NAMALWA (cell line): ENCODE results near the gene RAP1A.

ENCODE experiments used
- DNase-seq: peaks from one replicate; pipeline ENCODE4 v3.0.0-alpha.2; 2015; ENCODE audit warnings: low spot score

The RAP1A gene

DNA sequence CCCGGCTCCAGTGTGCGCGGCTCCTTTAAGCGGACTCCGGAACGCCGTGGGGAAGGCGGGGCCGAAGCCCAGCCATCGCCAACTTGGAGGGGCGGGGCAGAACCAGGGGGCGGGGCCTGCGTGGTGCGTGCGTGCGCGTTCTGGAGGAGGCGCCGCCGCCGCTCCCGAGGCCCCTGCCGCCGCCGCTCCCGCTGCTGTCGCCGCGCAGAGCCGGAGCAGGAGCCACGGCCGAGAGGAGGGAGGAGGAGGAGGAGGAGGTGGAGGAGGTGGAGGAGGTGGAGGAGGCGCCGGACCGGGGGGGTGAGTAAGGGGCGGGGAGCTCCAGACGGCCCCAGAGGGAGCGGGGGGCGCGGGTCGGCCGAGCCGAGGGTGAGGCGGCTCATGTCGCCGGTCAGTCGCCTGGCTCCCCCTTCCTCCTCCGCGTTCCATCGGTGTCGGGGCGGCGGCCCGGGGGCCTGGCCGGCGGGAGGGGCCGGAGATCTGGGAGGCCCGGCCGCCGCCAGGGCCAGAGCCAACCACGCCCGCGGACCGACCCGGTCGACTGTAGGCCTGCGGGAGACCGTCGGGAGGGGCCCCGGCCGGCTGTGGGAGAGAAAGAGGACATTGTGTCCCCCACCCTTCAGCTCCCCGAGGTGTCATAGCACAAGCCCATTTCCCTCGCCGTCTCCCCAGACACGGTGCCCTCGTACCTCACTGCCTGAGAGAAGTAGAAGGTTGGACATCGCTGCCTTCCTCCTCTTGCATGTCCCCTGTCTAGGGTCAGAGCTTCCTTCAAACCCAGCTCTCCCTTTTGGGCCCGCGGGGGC is at the start of gene RAP1A:
RAP1A (plus strand) TSS at position 155 of the 806 bp plus-strand sequence. CDS start 71,572 bp downstream, outside the sequence.
- DNase-seq = peak; percentile 87

DNA sequence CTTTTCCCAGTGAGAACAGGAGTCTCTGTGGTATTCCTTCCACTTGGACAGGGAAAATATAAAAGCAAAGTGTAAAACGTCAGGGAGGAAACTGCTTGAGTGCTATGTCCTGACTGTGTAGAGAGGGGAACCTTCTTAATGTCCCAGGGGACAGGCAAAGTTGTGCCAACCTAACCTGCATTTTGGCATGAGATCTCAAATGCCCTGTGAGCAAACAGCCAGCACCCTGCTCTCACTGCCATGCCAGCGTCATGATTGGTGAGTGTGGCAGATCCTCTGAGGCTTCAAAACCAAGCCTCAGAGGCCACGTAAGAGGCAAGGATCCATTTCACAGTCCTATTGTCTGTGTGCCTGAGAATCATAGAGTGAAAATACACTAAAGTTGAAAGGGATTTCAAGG is 49.7 kb upstream of the RAP1A start:
- DNase-seq = no peak

DNA sequence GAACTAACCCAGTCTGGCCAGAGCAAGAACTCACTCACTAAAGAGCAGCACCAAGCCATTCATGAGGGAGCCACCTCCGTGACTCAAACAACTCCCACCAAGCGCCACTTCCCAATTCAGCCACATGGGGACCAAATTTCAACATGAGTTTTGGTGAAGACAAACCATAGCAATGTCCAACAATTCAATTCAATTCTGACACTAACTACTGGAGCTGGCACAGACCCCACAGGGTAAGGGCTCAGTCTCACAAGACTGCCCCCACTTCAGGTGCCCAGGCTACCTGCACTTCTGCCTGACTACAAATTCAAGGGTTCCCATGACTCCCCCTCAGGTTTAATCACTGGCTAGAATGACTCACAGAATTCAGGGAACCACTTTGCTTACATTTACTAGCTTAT is 48.8 kb upstream of the RAP1A start:
- DNase-seq = peak; percentile 70

DNA sequence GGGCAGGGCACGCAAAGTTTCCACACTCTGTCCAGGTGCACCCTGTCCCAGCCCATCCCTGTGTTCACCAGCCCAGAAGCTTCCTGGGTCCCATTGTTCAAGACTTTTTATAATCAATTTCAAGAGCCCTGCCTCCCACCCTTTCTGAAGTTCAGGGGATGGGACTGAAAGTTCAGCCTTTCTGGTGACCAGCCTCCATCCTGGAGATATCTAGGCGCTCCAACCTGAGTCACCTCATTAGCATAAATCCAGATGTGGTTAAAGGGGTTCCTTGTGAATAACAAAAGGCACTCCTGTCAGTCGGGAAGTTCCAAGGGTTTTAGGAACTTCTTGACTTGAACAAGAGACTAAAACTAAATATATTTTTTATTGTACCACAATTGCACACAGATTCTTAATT is 48.4 kb upstream of the RAP1A start:
- no peak for DNase-seq

DNA sequence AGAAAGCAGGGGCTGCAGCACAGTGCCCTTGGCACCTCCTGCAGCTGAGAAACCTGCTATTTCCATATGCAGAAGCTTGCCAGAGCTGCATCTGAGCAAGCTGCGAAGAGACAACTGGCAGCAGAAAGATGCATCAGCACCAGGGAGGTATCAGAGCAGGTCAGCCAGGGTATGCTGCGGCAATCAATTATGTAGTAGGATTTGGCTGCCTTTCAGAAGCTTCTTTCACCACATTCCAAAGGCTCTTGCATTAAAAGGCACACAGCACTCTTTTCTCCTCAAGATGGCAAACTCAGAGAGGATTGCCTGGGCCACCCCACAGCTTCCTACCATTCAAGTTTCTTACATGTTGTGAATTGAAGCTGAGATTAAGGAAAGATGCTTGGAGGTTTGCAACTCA is 47.6 kb upstream of the RAP1A start:
- DNase-seq = no peak

DNA sequence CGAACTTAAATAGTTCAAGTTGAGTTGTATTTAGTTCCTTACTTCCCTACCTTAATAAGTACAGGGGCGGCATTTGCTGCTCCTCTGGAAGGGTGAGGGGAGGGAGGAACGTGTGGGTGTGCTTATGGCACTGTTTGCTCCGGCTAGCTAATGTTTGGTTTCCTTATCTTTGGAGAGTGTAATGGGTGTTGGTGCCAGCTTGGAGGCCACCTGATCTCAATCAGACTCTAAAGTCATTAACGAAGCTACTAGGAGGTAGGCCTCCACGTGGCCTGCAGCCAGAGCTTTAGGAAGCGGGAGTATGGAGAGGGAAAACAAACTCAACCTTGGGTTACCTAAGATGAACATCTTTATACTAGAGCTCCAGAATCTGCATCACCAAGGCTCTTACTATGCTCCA is 43.0 kb upstream of the RAP1A start:
- DNase-seq = no peak

DNA sequence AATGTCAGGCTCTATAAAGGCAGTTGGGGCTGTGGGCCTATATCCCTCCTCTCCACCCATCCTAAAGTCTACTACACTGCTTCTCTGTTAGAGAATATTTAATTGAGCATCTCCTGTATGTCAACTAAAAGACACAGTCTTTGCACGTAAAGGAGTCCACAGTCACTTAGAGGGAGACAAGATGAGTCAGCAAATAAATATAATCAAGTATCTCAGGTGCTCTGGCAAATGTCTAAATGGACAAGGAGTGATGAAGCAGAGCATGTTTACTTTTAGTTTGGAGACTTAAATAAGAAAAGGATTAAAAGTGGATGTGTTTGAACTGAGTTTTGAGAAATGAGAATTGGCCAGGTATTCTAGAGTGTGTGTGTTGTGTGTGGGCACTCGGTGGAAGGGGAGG is 41.8 kb upstream of the RAP1A start:
- DNase-seq = no peak

DNA sequence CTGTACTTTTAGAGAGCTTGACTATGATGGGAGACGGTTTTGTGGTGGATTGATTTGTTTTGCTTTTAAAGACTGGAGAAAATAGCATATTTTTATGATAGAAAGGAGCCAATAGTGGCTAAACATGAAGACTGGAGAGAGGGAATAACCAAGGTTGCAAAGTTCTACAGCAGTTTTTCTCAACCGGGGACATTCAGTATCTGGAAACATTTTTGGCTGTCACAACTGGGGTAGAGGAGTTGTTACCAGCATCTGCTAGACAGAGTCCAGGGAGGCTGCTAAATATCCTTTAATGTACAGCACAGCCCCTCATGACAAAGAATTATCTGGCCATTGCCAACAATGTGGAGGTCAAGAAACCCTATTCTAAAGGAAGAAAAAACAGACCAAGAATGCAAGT is 38.4 kb upstream of the RAP1A start:
- DNase-seq = no peak

DNA sequence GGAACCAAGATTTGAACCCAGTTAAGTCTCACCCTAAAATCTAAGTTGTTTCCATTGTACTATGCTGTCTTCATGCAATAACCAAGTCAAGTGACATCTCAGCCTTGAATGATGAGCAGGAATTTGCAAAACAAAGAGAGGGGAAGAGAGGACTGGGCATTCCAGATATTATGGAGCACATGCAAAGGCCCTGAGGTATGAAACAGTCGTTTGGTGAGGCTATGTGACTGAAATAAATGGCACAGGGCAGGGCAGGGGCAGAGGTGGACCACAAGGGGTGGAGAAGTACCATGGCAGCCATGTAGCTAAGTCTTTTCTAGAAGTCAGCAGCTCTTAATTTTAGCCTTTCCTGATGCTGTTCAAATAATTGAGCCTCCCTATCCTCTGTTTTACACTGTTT is 37.6 kb upstream of the RAP1A start:
- no peak for DNase-seq

DNA sequence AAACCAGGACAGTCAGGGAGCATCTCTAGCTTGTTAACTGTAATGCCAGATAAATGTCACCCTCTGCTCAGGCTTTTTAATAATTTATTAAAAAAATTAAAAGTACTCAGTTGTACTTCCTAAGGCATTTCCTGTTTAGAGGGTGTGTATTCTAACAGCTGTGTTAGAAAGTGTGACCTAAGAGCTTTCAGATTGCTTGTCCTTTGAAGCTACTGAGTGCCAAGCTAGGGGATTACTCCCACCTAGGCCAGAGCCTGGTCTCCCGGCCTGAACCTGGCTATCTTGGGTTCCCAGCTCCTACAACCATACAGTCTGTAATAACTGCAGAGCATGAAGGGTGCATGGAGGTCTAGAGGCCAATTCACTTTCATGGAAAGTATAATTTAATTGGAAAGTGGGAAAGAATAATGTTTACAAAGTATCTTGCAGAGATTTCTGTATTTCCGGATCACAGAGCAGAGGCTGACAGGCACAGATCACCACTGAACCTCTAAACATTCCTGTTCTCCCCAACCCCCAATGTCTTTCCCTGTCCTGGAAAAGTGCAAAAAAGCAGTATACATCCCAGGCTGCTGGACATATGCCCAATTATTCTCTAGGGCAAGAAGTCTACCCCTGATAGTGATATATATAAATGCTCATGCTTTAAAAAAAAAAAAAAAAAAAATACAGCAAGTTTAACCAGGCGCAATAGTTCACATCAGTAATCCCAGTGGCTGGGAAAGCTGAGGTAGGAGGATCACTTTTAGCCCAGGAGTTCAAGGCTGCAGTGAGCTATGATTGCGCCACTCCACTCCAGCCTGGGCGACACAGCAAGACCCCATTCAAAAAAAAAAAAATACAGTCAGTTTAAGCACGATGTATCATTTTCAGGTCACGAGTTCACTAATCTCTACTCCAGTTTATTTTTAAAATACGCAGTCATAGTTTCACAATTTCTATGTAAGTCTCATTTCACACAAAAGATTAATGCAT is 36.7 kb upstream of the RAP1A start:
- DNase-seq = no peak

DNA sequence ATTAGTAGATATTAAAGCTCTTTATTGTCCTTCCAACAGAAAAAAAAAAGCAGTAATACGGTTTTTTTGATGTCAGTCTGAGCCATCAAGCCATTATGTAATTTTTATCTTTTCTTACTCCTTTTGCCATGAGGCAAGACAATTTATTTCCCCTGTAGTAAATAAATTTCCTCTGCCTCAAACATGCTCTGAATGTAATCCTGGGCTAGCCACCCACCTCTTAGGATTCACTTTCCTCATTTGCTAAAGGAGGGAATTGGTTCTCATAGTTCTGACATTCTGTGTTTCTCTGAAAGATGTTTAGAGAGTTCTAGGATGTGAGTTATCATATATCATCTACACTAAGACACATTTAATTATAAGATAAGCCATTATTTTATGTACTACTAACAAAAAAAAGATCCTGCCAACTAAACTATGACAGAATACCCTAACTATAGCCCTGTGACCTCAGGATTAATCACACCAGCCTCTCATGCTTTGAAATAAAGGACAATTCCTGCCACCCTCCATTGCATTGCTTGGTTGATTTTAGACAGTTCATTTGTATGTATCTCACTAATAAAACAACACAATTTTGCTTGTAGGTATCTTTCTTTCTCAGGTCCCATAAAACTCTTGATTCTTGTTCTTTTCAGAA is 34.0 kb upstream of the RAP1A start:
- no peak for DNase-seq

DNA sequence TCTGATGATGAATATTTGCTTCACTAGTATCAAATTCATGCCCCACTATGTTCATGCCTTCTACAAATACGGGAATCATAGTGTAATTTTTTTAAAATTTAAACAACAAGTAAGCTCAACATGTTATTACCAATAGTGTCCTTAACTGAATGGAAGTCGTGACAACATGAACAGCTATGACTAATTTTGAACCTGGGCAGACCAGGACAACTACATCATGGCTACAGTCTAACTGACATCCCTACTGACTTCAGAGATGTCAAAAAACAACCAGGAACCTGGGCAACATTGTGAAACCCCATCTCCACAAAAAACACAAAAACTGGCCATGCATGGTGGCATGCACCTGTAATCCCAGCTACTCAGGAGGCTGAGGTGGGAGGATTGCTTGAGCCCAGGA is 33.5 kb upstream of the RAP1A start:
- no peak for DNase-seq

DNA sequence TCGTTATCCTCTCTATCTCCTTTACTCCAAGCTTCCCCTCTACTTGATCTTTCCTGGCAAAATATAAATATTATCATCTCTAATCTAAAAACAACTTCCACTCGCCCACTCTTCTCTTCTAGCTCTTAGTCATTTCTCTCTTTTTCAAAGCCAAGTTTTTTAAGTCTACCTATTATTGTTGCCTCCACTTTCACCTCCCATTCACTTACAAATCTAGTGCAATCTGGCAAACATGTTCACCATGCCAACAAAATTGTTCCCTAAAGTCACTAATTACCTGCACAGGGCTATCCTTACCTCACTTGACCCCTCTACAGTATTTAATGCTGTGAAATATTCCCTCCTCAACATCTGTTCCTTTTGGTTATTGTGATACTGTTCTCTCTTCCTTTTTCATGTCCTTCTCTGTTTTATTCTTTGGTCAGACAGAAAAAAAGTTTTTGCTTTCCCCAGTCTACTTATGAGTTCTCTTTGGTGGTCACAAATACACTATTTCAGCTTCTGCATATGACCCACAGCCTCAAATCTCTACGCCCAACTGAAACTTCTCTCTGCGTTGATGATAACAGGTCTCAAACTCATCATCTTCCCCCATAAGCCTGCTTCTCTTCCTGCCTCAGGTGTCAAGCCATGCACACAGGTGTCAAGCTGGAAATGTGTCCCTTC is 31.9 kb upstream of the RAP1A start:
- DNase-seq = no peak

DNA sequence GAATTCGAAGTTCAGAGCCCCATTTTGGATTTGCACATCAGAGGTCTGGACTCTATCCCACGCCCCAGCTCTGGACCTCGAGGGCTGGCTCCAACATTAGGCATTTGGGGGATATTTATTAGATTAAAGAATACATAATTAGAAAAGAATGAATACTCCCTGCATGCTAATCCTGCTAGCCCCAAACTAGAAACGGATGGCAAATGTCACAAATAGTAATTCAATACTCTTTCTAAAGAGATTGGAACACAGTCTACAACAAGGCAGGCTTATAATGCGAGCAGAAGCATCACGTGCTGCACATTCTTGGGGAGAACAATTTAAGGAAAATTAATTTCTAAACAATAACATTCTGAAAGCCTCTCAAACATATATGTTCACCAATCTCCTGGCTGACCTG is 27.7 kb upstream of the RAP1A start:
- no peak for DNase-seq

DNA sequence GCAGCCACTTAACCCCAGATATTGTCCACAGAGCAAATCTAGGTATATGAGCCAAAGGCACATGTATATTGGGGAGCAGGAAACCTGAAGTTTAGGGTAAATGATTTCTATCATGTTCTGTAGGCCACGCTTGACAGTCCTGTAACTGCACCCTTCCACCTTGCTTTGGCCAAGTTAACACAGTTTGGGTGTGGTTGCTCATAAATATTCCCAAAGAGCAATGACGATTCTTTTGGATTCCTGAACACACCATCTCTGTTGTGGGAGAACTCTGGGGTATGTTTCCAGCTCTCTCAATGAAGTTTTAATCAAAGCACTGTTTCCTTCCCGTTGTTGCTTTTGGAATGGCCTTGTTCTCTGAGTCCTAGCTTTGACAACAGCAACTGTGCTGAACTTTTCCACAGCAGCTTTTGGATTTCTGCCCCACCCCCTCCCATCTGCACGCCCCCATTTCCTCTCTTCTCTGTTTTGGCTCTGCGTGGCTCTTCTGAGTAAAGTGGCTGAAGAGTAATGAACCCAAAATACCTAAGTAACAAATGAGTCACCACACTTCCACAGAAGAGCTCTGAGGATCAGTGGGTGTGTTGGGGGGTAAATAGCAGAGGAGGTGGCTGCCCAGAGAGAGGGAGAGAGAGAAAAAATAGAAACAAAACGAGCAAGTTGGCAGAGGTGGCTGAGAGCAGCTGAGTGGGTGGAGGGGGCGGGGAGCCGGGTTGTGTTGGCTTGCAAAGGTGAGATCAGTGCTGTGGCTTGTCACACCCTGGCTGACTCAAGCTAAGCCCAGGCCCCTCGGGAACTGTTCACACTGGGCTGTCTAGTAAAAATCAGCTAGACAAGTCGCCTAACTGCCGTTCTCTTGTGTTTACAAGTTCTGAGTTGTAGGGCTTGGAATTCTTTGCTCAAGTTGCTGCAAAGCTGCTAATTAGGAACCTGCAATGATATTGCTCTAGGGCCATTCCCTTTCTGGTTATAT is 26.9 kb upstream of the RAP1A start:
- peak; percentile 54 for DNase-seq

DNA sequence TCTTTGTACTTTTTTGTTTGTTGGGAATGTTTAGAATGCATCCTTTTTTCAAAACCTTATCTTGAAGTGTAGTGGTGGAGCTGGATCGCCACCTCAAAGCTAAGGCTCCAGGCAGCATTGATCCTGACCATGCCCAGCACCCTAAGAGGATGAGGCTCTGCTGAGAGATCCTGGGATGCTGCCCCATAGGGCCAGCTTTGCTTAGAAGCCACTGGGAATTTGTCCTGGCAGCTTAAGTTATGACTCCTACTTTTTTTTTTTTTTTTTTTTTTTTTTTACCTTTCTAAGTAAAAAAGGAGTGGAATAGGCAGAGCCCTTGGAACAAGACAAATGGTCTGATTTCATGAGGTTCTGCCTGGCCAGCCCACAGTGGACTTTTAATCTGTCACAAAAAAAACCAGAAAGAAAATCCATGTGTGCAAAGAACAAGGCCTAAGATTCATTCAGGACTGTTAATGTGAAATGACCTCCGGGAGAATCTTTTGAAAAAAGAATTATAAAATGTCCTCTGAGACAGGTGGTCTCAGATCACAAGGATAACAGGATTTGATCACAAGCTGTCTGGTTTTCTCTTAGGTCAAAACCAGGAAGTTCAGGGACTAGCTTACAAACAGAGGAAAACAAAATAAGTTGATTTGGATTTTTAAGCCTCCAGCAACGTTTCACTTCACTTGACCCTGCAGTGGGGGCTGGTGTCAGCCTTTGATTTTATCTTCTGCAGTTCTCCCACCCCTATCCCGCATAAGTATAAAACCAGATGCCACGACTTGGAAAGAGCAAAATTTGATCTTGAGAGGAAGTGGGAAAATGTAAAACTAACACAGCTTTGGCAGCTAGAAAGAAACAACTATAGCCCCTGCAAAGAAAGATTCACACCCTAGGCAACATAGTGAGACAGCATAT is 25.9 kb upstream of the RAP1A start:
- no peak for DNase-seq

DNA sequence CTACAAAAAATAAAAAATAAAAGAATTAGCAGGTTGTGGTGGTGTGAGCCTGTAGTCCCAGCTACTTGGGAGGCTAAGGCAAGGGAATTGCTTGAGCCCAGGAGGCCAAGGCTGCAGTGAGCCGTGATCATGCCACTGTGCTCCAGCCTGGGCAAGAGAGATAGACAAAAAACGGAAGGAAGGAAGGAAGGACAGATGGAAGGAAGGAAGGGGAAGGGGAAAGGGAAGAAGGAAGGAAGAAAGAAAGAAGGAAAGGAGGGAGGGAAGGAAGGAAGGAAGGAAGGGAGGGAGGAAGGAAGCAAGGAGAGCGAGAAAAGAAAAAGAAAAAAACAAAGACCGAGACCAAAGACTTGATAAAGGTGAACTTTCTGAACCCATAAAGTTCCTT is 25.3 kb upstream of the RAP1A start:
- DNase-seq = no peak

DNA sequence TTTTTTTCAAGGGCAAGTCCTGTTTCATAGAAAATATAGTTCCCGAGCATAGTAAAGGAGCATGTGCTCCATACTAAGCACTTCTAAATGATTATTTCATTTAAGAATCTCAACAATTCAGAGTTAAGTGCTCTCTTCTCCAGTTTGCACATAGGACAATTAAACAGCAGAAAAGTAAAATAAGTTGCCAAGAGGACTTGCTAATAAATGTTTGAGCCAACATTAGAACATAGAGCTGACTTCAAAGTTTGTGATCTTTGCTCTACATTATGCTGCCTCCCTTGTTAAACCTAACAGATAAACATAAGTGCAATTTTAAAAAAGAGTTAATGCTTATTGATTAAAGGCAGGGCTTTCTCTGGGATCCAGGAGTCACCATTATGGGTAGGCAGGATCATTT is 23.8 kb upstream of the RAP1A start:
- no peak for DNase-seq

DNA sequence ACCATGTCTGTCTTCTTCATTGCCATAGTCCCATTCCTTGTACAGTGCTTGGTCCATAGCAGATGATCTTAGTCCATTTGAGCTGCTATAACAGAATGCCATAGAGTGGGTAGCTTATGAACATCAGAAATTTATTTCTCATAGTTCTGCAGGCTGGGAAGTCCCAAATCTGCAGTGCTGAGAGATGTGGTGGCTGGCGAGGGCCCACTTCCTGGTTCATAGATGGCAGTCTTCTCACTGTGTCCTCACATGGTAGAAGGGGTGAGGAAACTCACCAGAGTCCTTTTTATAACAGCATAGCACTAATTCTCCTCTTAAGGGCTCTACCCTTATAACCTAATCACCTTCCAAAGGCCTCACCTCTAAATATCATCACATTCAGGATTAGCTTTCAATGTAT is 23.1 kb upstream of the RAP1A start:
- DNase-seq = peak; percentile 17

DNA sequence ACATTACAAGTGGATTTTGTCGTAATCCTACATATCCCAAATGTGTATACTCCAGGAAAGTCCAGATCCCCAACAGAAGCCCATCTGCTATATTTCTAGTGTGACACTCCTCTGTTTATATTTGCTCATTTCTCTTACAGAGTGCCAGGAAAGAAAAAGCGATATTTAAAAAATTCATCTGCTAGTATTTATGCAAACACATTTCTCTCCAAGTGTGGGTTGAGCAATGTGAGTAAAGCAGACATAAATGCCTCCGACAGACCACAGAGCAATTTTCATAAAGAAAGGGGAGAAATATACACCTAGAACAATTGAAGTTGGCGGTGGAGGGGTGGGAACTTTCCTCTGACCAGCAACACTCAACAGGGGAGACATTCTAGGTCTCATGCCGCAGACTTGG is 22.2 kb upstream of the RAP1A start:
- no peak for DNase-seq
